ENCODE data around the gene FGF11.

DNA sequence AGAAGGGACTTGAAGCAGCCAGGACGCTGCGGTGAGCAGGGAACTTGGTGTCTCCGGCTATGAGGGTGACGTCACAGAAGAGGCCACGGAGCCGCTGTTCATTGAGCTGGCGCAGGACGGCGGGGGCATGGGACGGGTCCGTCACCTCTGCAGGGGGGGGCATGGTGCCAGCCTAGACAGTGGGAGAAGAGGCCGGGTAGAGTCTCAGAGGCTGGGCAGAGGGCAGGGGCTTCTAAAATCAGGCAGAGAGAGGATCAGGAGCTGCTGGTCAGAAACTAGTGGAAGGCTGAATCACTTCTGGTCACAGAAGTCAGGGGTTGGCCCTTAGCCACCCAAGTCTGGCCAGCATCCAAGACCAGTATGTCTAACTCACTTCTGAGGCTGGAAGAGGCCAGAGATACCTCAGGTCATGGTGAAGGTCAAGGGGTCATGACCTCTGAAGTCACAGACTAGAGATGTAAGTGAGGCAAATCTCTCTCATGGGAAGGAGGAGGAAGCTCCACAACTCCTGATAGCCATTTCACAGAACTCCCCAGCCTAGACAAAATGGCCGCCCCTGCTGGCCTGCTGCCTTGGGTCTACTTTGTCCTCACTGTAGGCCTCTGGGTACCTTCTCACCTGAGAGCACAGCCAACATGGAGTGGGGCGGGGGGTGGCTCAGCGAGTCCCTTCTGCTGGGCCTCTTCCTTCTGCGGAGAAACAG is 27.5 kb downstream of the FGF11 start:
- TF ChIP-seq, protein P1, sequence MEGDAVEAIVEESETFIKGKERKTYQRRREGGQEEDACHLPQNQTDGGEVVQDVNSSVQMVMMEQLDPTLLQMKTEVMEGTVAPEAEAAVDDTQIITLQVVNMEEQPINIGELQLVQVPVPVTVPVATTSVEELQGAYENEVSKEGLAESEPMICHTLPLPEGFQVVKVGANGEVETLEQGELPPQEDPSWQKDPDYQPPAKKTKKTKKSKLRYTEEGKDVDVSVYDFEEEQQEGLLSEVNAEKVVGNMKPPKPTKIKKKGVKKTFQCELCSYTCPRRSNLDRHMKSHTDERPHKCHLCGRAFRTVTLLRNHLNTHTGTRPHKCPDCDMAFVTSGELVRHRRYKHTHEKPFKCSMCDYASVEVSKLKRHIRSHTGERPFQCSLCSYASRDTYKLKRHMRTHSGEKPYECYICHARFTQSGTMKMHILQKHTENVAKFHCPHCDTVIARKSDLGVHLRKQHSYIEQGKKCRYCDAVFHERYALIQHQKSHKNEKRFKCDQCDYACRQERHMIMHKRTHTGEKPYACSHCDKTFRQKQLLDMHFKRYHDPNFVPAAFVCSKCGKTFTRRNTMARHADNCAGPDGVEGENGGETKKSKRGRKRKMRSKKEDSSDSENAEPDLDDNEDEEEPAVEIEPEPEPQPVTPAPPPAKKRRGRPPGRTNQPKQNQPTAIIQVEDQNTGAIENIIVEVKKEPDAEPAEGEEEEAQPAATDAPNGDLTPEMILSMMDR (IDR thresholded peaks at IDR 0.05), result no peak
- TF ChIP-seq POLR2A (IDR thresholded peaks at IDR 0.05) (no peak), POLR2AphosphoS5 (IDR thresholded peaks at IDR 0.05) (peak in 1 of 3 donors; percentile 32)

Measured in stomach (tissue), 4 donors.